H9 (cell line): ENCODE data around the gene SEMA5A. TPM values are rescaled to one million over a fixed set of nuclear protein-coding genes. Genes with fewer than 3 reads are reported as not detected.

Source experiments
- DNase-seq: peaks from one replicate; pipeline ENCODE4 v3.0.0-alpha.2; 2017
- H2AFZ ChIP-seq: one replicate; pipeline ENCODE4 v1.6.1; 2013; ENCODE audit warnings: mild to moderate bottlenecking, low read length, control low read depth, moderate library complexity
- H2AK5ac ChIP-seq: 2 replicates; pipeline ENCODE4 v1.6.1; 2013; ENCODE audit warnings: low read length, control low read depth, mixed read lengths; ENCODE audit not compliant: insufficient read length
- H2BK120ac ChIP-seq: one replicate; pipeline ENCODE4 v1.6.1; 2013; ENCODE audit warnings: low read depth, mild to moderate bottlenecking, low read length, control low read depth, inconsistent platforms; ENCODE audit not compliant: poor library complexity, severe bottlenecking
- H2BK12ac ChIP-seq: 2 replicates; pipeline ENCODE4 v1.6.1; 2013; ENCODE audit warnings: low read length, control low read depth, mixed read lengths, low read depth; ENCODE audit not compliant: insufficient read length
- H2BK15ac ChIP-seq: 2 replicates; pipeline ENCODE4 v1.6.1; 2013; ENCODE audit warnings: low read depth, low read length, control low read depth
- H2BK20ac ChIP-seq: one replicate; pipeline ENCODE4 v1.6.1; 2013; ENCODE audit warnings: low read depth, mild to moderate bottlenecking, low read length, control low read depth, inconsistent platforms; ENCODE audit not compliant: poor library complexity, severe bottlenecking
- H2BK5ac ChIP-seq: 2 replicates; pipeline ENCODE4 v1.6.1; 2013; ENCODE audit warnings: low read length, control low read depth, mixed read lengths; ENCODE audit not compliant: insufficient read length
- H3K14ac ChIP-seq: 2 replicates; pipeline ENCODE4 v1.6.1; 2013; ENCODE audit warnings: low read length, control low read depth; ENCODE audit not compliant: insufficient read depth
- H3K18ac ChIP-seq: 2 replicates; pipeline ENCODE4 v1.6.1; 2013; ENCODE audit warnings: low read depth, mild to moderate bottlenecking, mixed read lengths, low read length, control low read depth; ENCODE audit not compliant: insufficient read length
- H3K23ac ChIP-seq: 2 replicates; pipeline ENCODE4 v1.6.1; 2013; ENCODE audit warnings: low read length, control low read depth, mixed read lengths, low read depth; ENCODE audit not compliant: insufficient read length
- H3K23me2 ChIP-seq: 2 replicates; pipeline ENCODE4 v1.6.1; 2013; ENCODE audit warnings: low read depth, mild to moderate bottlenecking, mixed read lengths, low read length, control low read depth; ENCODE audit not compliant: insufficient read length, poor library complexity, severe bottlenecking
- H3K27ac ChIP-seq: 2 replicates; pipeline ENCODE4 v1.5.1; 2013; ENCODE audit warnings: low read length, control low read depth, mixed read lengths, low read depth; ENCODE audit not compliant: insufficient read length
- H3K27me3 ChIP-seq: 2 replicates; pipeline ENCODE4 v1.6.1; 2013; ENCODE audit warnings: low read length, control low read depth, inconsistent platforms; ENCODE audit not compliant: insufficient read depth
- H3K4ac ChIP-seq: 2 replicates; pipeline ENCODE4 v1.6.1; 2013; ENCODE audit warnings: low read depth, mild to moderate bottlenecking, control low read depth, inconsistent platforms, low read length, moderate library complexity
- H3K4me1 ChIP-seq: 2 replicates; pipeline ENCODE4 v1.6.1; 2013; ENCODE audit warnings: low read length, control low read depth, inconsistent platforms; ENCODE audit not compliant: insufficient read depth
- H3K4me2 ChIP-seq: 2 replicates; pipeline ENCODE4 v1.6.1; 2013; ENCODE audit warnings: low read length, control low read depth, mixed read lengths; ENCODE audit not compliant: insufficient read length, insufficient read depth
- H3K56ac ChIP-seq: 2 replicates; pipeline ENCODE4 v1.6.1; 2013; ENCODE audit warnings: low read depth, mild to moderate bottlenecking, mixed read lengths, low read length, control low read depth; ENCODE audit not compliant: insufficient read length
- H3K79me1 ChIP-seq: 2 replicates; pipeline ENCODE4 v1.6.1; 2013; ENCODE audit warnings: low read depth, mild to moderate bottlenecking, moderate library complexity, low read length, control low read depth, inconsistent platforms; ENCODE audit not compliant: insufficient read depth, poor library complexity, severe bottlenecking
- H3K79me2 ChIP-seq: 2 replicates; pipeline ENCODE4 v1.6.1; 2013; ENCODE audit warnings: low read length, control low read depth, inconsistent platforms; ENCODE audit not compliant: insufficient read depth
- H3K9ac ChIP-seq: 2 replicates; pipeline ENCODE4 v1.6.1; 2013; ENCODE audit warnings: low read length, control low read depth, mixed read lengths; ENCODE audit not compliant: insufficient read length; ENCODE audit errors: extremely low read depth
- H3K9me3 ChIP-seq: one replicate; pipeline ENCODE4 v1.6.1; 2013; ENCODE audit warnings: low read depth, low read length, inconsistent platforms; ENCODE audit not compliant: control insufficient read depth
- H3T11ph ChIP-seq: one replicate; pipeline ENCODE4 v1.6.1; 2013; ENCODE audit warnings: mild to moderate bottlenecking, low read length, control low read depth, inconsistent platforms
- H4K20me1 ChIP-seq: one replicate; pipeline ENCODE4 v1.6.1; 2013; ENCODE audit not compliant: control insufficient read depth, insufficient read length, insufficient read depth
- H4K5ac ChIP-seq: 2 replicates; pipeline ENCODE4 v1.6.1; 2013; ENCODE audit warnings: low read depth, mild to moderate bottlenecking, mixed read lengths, low read length, control low read depth; ENCODE audit not compliant: insufficient read length
- H4K8ac ChIP-seq: replicated peaks from 2 replicates; pipeline ENCODE4 v1.6.1; 2013; ENCODE audit warnings: low read length, control low read depth, mixed read lengths, low read depth; ENCODE audit not compliant: insufficient read length
- H4K91ac ChIP-seq: 2 replicates; pipeline ENCODE4 v1.6.1; 2013; ENCODE audit warnings: low read depth, mild to moderate bottlenecking, moderate library complexity, mixed read lengths, low read length, control low read depth; ENCODE audit not compliant: insufficient read length
- H3K27ac Mint-ChIP-seq, 3 experiments: 2 replicates in 2 of 3; 3 replicates in 1 of 3; pipeline ENCODE4 v1.8.0; 2020 to 2021; ENCODE audit warnings: mixed read lengths in 3 of 3, mild to moderate bottlenecking in 1 of 3, moderate library complexity in 1 of 3
- H3K27me3 Mint-ChIP-seq: 2 replicates; pipeline ENCODE4 v1.8.0; 2021; ENCODE audit warnings: low read depth, mild to moderate bottlenecking, moderate library complexity, mixed read lengths
- H3K36me3 Mint-ChIP-seq, 3 experiments: 2 replicates in 2 of 3; 3 replicates in 1 of 3; pipeline ENCODE4 v1.8.0; 2020 to 2021; ENCODE audit warnings: low read depth in 3 of 3, mixed read lengths in 3 of 3; ENCODE audit not compliant: insufficient read depth in 1 of 3
- H3K4me1 Mint-ChIP-seq, 2 experiments: 2 replicates each; pipeline ENCODE4 v1.8.0; 2020; ENCODE audit warnings: mixed read lengths in 2 of 2
- H3K4me3 Mint-ChIP-seq, 2 experiments: 2 replicates in 1 of 2; 3 replicates in 1 of 2; pipeline ENCODE4 v1.8.0; 2020 to 2021; ENCODE audit warnings: mild to moderate bottlenecking in 2 of 2, mixed read lengths in 2 of 2, moderate library complexity in 1 of 2
- H3K9me3 Mint-ChIP-seq, 2 experiments: 2 replicates in 1 of 2; 3 replicates in 1 of 2; pipeline ENCODE4 v1.8.0; 2020; ENCODE audit warnings: mild to moderate bottlenecking in 2 of 2, mixed read lengths in 2 of 2, moderate library complexity in 1 of 2
- WGBS: extraction: QIAGEN DNeasy Blood & Tissue Kit; methylation state at CpG from one replicate; pipeline ENCODE4 v1.1.7; 2013; ENCODE audit warnings: missing lambda C conversion rate, low lambda C conversion rate, mixed read lengths; ENCODE audit not compliant: insufficient read length; ENCODE audit errors: extremely low coverage; 5-methylcytosine and 5-hydroxymethylcytosine counted together
- total RNA-seq: library from RNA; stranded (reverse); gene quantifications from 2 replicates; pipeline ENCODE4 v1.2.1, GENCODE V29; 2021
- TF ChIP-seq, protein P1 (sequence below): fragments of 200-600 bp; sonication (generic); conservative IDR thresholded peaks from 3 replicates; pipeline ENCODE4 v1.8.0; 2021; ENCODE audit warnings: antibody characterized with exemption, mild to moderate bottlenecking

SEMA5A gene
- total RNA-seq, 1 experiment from 2014 or later, result 4.3 TPM

DNA sequence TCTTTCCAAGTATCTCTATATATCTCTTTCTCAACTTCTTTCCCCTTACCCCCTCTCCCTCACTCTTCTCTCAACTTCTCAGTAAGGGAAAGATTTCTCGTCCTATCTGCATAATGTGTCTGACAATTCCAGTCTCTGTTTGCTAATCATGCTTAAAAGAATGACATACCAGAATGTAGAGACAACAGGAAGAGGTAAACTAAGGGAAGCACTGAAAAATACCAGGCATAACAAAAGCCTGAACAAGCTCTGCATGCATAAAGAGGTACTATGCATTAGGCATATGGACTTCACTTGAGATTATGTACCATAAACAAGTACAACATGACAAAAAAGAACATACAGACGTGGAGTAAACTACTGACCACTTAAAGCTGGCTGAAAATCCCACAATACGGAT, 62.6 kb downstream of the SEMA5A start:
- no CpG with 5 or more reads among the region's 3 CpGs for WGBS
- no peak overlapping the region for H2BK20ac ChIP-seq
- no peaks in the 10 kb centered on the region for H3K27me3 ChIP-seq
- no peak overlapping the region for H4K8ac ChIP-seq
- H3K23ac ChIP-seq, result no peak overlapping the region
- no peak overlapping the region for H3T11ph ChIP-seq
- H3K9me3 ChIP-seq, result no peaks in the 10 kb centered on the region
- 0 out of 2 replicates have a peak, but pooled peaks cover 2% of the 10 kb centered on the region for H3K4me1 ChIP-seq
- H2BK12ac ChIP-seq, result no peak overlapping the region
- no peak overlapping the region for H3K18ac ChIP-seq
- peak overlapping the region in 2 of 3 experiments; percentile 6 to 29; a peak in 5 of 7 replicates for H3K27ac Mint-ChIP-seq
- TF ChIP-seq, protein P1, sequence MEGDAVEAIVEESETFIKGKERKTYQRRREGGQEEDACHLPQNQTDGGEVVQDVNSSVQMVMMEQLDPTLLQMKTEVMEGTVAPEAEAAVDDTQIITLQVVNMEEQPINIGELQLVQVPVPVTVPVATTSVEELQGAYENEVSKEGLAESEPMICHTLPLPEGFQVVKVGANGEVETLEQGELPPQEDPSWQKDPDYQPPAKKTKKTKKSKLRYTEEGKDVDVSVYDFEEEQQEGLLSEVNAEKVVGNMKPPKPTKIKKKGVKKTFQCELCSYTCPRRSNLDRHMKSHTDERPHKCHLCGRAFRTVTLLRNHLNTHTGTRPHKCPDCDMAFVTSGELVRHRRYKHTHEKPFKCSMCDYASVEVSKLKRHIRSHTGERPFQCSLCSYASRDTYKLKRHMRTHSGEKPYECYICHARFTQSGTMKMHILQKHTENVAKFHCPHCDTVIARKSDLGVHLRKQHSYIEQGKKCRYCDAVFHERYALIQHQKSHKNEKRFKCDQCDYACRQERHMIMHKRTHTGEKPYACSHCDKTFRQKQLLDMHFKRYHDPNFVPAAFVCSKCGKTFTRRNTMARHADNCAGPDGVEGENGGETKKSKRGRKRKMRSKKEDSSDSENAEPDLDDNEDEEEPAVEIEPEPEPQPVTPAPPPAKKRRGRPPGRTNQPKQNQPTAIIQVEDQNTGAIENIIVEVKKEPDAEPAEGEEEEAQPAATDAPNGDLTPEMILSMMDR, result no peak
- H3K36me3 Mint-ChIP-seq, result peaks cover 8 to 29% (median 19%) of the 10 kb centered on the region in 3 experiments
- H3K79me2 ChIP-seq, result no peaks in the 10 kb centered on the region
- no peaks in the 10 kb centered on the region for H4K20me1 ChIP-seq
- no peak overlapping the region for H2BK5ac ChIP-seq
- no peak overlapping the region for H2AK5ac ChIP-seq
- H4K91ac ChIP-seq, result no peak overlapping the region
- no peak overlapping the region for H3K14ac ChIP-seq
- no peak overlapping the region for H3K27ac ChIP-seq
- no peak overlapping the region for H3K56ac ChIP-seq
- no peak overlapping the region for H2BK120ac ChIP-seq
- H3K4ac ChIP-seq, result no peak overlapping the region
- no peaks in the 10 kb centered on the region for H3K79me1 ChIP-seq
- no peak overlapping the region for H3K9ac ChIP-seq
- peaks cover 12 to 16% of the 10 kb centered on the region in 2 experiments for H3K4me1 Mint-ChIP-seq
- DNase-seq, result no peak
- no peak overlapping the region for H2AFZ ChIP-seq
- no peak overlapping the region for H2BK15ac ChIP-seq
- H4K5ac ChIP-seq, result no peak overlapping the region
- no peaks in the 10 kb centered on the region for H3K23me2 ChIP-seq
- H3K27me3 Mint-ChIP-seq, result no peaks in the 10 kb centered on the region
- H3K4me3 Mint-ChIP-seq, result no peak overlapping the region
- H3K9me3 Mint-ChIP-seq, result peaks cover 15 to 18% of the 10 kb centered on the region in 2 experiments
- H3K4me2 ChIP-seq, result no peak overlapping the region
